Aortic smooth muscle cell (primary cell): ENCODE measurements around the gene CMSS1. TPM values are rescaled to one million over a fixed set of nuclear protein-coding genes. Genes with fewer than 3 reads are reported as not detected.

Experiments
- total RNA-seq: library from RNA; depleted of rRNA; stranded (reverse); fragments of >200 nt; gene quantifications from 2 replicates; pipeline ENCODE4 v1.2.3, GENCODE V29; 2014

Gene CMSS1
- 9.9 and 11.4 TPM in 2 replicates for total RNA-seq

DNA sequence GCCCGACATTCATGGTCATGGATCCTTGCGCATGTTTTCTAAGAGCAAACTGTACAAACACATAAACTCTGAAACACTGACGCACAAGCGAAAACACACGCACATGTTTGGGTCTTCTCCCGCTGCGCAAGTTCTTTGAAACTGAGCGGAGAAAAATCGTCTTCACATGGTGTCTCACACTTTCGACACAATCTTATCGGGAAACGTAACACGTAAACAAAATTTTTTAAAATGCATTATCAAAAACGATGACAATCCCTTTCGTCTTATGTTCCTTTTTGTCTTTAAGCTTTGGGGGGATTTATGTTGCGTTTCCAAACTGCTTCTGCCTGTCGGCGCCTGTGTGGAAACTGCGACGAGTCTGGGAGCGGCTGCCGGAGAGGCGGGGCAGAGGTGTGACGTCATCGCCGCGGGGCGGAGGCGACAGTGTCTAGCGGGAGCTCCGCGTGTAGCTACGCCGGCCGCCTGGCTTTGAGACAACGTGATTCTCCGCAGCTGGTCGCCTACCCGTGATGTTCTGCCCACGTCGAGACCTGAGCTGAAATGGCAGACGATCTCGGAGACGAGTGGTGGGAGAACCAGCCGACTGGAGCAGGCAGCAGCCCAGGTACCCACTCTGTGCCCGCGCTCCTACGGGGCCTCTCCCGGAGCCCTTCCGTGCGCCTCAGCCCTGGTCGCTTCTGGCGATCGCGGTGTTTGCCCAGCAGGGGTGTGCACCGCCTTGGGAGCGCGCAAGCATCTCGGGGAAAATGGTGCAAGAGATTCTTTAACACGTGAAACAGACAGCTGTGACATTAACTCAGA lies at the start of gene CMSS1:
Gene CMSS1 (plus strand): TSS at position 426 of the 804 bp plus-strand sequence.

DNA sequence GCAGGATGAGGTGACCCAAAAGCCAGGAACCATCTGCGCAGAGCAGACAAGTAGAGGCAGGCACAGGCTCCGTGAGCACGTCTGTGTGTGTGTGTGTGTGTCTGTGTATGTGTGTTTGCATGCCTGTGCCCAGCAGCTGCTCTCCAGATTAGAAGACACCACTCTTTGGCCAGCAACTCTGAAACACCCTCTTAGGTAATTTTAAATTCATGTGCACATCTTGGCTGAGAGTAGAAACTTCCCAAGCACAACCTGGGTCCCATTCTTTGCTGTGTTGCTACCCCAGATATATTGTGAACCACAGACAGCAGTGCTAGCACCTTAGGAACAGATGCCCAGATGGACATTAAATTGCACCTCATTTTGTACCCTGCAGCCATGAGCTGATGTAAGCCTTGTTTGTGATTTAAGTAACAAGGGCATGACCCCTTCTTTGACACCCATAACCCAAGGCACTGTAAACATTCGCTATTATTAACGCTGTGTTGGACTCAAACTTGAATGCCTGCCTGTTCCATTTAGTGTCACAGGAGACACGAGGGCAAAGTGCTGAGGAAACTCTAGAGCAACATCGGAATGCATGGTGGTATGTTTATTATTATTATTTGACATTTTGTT lies 296.9 kb downstream of the CMSS1 start, which contains the start of gene FILIP1L:
Gene FILIP1L (minus strand): TSS at position 89 of the 618 bp plus-strand sequence.

Other genes starting within 250 kb of the CMSS1 start
- gene COL8A1, start 179.3 kb upstream of the CMSS1 start, total RNA-seq, result 7.2 and 34.6 TPM in 2 replicates